Esophagus muscularis mucosa (tissue), 4 donors: ENCODE measurements around the gene BSN. TPM values are rescaled to one million over a fixed set of nuclear protein-coding genes. Genes with fewer than 3 reads are reported as not detected.

Experiments
- DNase-seq: peaks from one replicate; pipeline ENCODE4 v3.0.0-alpha.2; 2017; ENCODE audit errors: extremely low spot score
- H3K27ac ChIP-seq, 4 donors: fragments of 200-600 bp; sonication (generic); replicated peaks in 1 of 4; 1 replicate in 3 of 4; 2 replicates in 1 of 4; pipeline ENCODE4 v1.5.1; 2016 to 2019; ENCODE audit warnings: mild to moderate bottlenecking in 1 of 4
- H3K27me3 ChIP-seq, 4 donors: fragments of 200-600 bp; sonication (generic); one replicate each; pipeline versions ENCODE4 v1.5.1 to v1.6.0; 2016 to 2019
- H3K36me3 ChIP-seq, 4 donors: fragments of 200-600 bp; sonication (generic); one replicate each; pipeline ENCODE4 v1.5.1; 2016 to 2019
- H3K4me1 ChIP-seq, 4 donors: fragments of 200-600 bp; sonication (generic); one replicate each; pipeline ENCODE4 v1.5.1; 2016 to 2019
- H3K4me3 ChIP-seq, 4 donors: fragments of 200-600 bp; sonication (generic); 1 replicate in 2 of 4; 2 replicates in 2 of 4; pipeline ENCODE4 v1.5.1; 2016 to 2019; ENCODE audit warnings: mild to moderate bottlenecking in 4 of 4, moderate library complexity in 1 of 4
- H3K9me3 ChIP-seq, 4 donors: fragments of 200-600 bp; sonication (generic); 1 replicate in 3 of 4; 2 replicates in 1 of 4; pipeline ENCODE4 v1.5.1; 2016 to 2019
- CTCF ChIP-seq, 3 experiments: fragments of 200-600 bp in 2 of 3; fragments of 450-650 bp in 1 of 3; sonication (generic) in 2 of 3; IDR thresholded peaks; one replicate each; pipeline ENCODE4 v1.5.1; 2017 to 2019; ENCODE audit warnings: antibody characterized with exemption in 3 of 3, mild to moderate bottlenecking in 2 of 3, moderate library complexity in 1 of 3
- EP300 ChIP-seq: sonication (generic); formaldehyde crosslinking; IDR thresholded peaks from one replicate; pipeline ENCODE4 v1.6.1; 2017; ENCODE audit warnings: antibody characterized with exemption
- POLR2A ChIP-seq: fragments of 450-650 bp; IDR thresholded peaks from one replicate; pipeline ENCODE4 v1.6.1; 2017; ENCODE audit warnings: antibody characterized with exemption, moderate library complexity, mild to moderate bottlenecking, low read depth
- POLR2AphosphoS5 ChIP-seq, 2 donors: sonication (generic); formaldehyde crosslinking; IDR thresholded peaks; one replicate each; pipeline ENCODE4 v1.6.1; 2017; ENCODE audit warnings: antibody characterized with exemption in 2 of 2
- WGBS: methylation state at CpG from one replicate; pipeline ENCODE4 v1.1.5; 2018; 5-methylcytosine and 5-hydroxymethylcytosine counted together
- intact Hi-C: fragments of 100-400 bp; cut with DNase I; formaldehyde crosslinking; loops from one replicate; pipeline ENCODE4 v1.15.1; 2023
- total RNA-seq, 4 donors: library from RNA; depleted of rRNA; stranded (reverse); fragments of >200 nt; gene quantifications; one replicate each; pipeline versions ENCODE4 v1.1.0 to v1.2.1, GENCODE V29; 2016

Gene BSN
- total RNA-seq, 4 donors from 2014 or later = 0.42 to 1.7 (median 0.78) TPM

- Histone ChIP-seq H3K4me3 (no peak overlapping the region), H3K27me3 (no peaks in the 10 kb centered on the region), H3K36me3 (no peaks in the 10 kb centered on the region), H3K9me3 (no peaks in the 10 kb centered on the region), H3K27ac (no peak overlapping the region), H3K4me1 (no peaks in the 10 kb centered on the region)
- intact Hi-C loops = no loop called here
- no peak for DNase-seq
- WGBS = 83% methylated on average over 1 of the region's 4 CpGs
- TF ChIP-seq POLR2AphosphoS5 (IDR thresholded peaks at IDR 0.05) = no peak
- no peak for TF ChIP-seq CTCF (IDR thresholded peaks at IDR 0.05)
- TF ChIP-seq POLR2A = no peak
- TF ChIP-seq EP300 = no peak
These were observed 8.8 kb downstream of the BSN start for GRCh38 chr3:49563040-49563578.

- intact Hi-C loops = no loop called here
- Histone ChIP-seq H3K36me3 (no peaks in the 10 kb centered on the region), H3K9me3 (no peaks in the 10 kb centered on the region), H3K27ac (no peak overlapping the region), H3K4me3 (no peak overlapping the region), H3K27me3 (no peaks in the 10 kb centered on the region), H3K4me1 (no peaks in the 10 kb centered on the region)
- 99% methylated on average over 4 of the region's 4 CpGs for WGBS
- DNase-seq = no peak
- no peak for TF ChIP-seq POLR2AphosphoS5 (IDR thresholded peaks at IDR 0.05)
- TF ChIP-seq POLR2A = no peak
- no peak for TF ChIP-seq CTCF (IDR thresholded peaks at IDR 0.05)
- TF ChIP-seq EP300 = no peak
These were observed 9.5 kb downstream of the BSN start for GRCh38 chr3:49563766-49564165.

- no peaks in the 10 kb centered on the region for H3K36me3 ChIP-seq
- H3K27me3 ChIP-seq = no peaks in the 10 kb centered on the region
- intact Hi-C loops = no loop called here
- no peaks in the 10 kb centered on the region for H3K4me1 ChIP-seq
- no peak overlapping the region for H3K27ac ChIP-seq
- WGBS = 84% methylated on average over 2 of the region's 2 CpGs
- TF ChIP-seq POLR2A (no peak), POLR2AphosphoS5 (IDR thresholded peaks at IDR 0.05) (no peak), EP300 (no peak), CTCF (IDR thresholded peaks at IDR 0.05) (no peak)
- H3K9me3 ChIP-seq = no peaks in the 10 kb centered on the region
- H3K4me3 ChIP-seq = no peak overlapping the region
- no peak for DNase-seq
These were observed 12.0 kb downstream of the BSN start for GRCh38 chr3:49566312-49566711.

GRCh38 chr3:49567406-49567805, 13.1 kb downstream of the BSN start:
- DNase-seq = no peak
- Histone ChIP-seq H3K27me3 (no peaks in the 10 kb centered on the region), H3K9me3 (no peaks in the 10 kb centered on the region), H3K4me3 (no peak overlapping the region), H3K4me1 (no peaks in the 10 kb centered on the region), H3K27ac (no peak overlapping the region), H3K36me3 (no peaks in the 10 kb centered on the region)
- 33% methylated on average over 2 of the region's 2 CpGs for WGBS
- TF ChIP-seq EP300 (no peak), CTCF (IDR thresholded peaks at IDR 0.05) (no peak), POLR2AphosphoS5 (IDR thresholded peaks at IDR 0.05) (no peak), POLR2A (no peak)
- intact Hi-C loops = no loop called here

GRCh38 chr3:49568965-49569364, 14.7 kb downstream of the BSN start:
- Histone ChIP-seq H3K36me3 (no peaks in the 10 kb centered on the region), H3K4me1 (no peaks in the 10 kb centered on the region), H3K9me3 (no peaks in the 10 kb centered on the region), H3K27me3 (no peaks in the 10 kb centered on the region), H3K27ac (no peak overlapping the region), H3K4me3 (no peak overlapping the region)
- intact Hi-C loops = no loop called here
- TF ChIP-seq CTCF (IDR thresholded peaks at IDR 0.05) = no peak
- TF ChIP-seq EP300 = no peak
- TF ChIP-seq POLR2AphosphoS5 (IDR thresholded peaks at IDR 0.05) = no peak
- TF ChIP-seq POLR2A = no peak
- DNase-seq = no peak
